Measurements from ENCODE around the gene ISL1.

DNA sequence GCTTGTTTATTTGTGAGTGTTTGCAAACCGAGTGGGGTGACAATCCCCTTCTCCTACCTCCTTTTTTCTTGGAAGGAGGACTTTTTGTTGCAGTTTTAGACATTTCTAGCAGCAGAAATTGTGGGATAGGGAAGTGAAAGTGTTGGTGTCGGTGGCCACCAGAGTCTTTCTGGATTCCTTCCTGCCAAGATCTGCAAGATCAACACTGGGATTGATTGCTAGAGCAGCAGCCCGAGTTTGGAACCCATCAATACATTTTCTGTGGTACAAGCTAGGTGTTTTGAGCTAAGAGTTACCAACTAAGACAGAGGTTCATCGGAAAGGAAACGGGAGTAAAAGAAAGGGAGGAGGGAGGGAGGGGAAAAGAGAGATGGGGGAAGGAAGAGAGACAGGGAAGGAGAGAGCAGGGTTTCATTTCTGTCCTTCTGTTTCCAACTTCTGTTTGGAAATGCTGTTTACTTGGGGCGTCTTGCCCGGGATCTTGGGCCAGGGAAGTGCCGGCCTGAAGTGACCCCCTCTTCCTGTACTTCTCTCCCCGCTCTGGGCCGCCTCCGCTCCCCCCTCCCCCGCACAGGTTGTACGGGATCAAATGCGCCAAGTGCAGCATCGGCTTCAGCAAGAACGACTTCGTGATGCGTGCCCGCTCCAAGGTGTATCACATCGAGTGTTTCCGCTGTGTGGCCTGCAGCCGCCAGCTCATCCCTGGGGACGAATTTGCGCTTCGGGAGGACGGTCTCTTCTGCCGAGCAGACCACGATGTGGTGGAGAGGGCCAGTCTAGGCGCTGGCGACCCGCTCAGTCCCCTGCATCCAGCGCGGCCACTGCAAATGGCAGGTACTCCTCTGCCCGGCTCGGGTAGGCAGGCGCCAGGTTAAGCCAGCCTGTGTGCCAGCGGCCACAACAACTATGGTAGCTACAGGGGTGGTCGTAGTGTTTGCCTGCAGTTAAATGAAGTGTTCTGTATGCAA, 4.0 kb downstream of the ISL1 start:
- TF ChIP-seq CTCF (IDR thresholded peaks at IDR 0.05) (no peak), POLR2A (IDR thresholded peaks at IDR 0.05) (no peak)
